GM21723 (cell line): ENCODE results near the gene KBTBD2.
A peak's percentile ranks its signal among the peaks of the same experiment; 100 is the strongest.
"Not testable (repeated sequence)": the region's sequence is repeated elsewhere in the genome, so short reads cannot be mapped to it uniquely, and the experiment has no call there.

Experiments
- ATAC-seq: cut with Tn5 transposase; IDR thresholded peaks from one replicate; pipeline ENCODE4 v1.9.1; 2021; ENCODE audit warnings: mild to moderate bottlenecking, moderate library complexity; ENCODE audit not compliant: unreplicated experiment

Gene KBTBD2

DNA sequence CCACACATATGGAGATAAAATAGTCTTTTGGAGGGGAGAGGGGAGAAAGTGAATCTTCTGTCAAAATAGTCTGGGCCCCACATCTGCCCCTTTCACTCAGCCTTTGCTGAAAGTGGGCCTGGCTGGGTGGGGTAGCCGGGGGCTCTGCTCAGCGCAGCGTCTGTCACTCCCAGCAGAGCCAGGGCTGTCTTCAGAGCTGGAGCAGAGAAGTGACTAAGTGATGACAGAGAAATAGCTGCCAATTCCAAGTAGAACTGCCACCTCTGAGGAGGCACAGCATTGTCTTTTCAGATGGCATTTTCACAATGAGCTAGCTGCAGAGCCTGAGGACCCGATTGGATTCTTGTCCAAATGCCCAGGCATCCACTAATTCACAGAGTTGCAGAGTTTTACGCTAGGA, 34.5 kb downstream of the KBTBD2 start:
- not testable (repeated sequence) for ATAC-seq

DNA sequence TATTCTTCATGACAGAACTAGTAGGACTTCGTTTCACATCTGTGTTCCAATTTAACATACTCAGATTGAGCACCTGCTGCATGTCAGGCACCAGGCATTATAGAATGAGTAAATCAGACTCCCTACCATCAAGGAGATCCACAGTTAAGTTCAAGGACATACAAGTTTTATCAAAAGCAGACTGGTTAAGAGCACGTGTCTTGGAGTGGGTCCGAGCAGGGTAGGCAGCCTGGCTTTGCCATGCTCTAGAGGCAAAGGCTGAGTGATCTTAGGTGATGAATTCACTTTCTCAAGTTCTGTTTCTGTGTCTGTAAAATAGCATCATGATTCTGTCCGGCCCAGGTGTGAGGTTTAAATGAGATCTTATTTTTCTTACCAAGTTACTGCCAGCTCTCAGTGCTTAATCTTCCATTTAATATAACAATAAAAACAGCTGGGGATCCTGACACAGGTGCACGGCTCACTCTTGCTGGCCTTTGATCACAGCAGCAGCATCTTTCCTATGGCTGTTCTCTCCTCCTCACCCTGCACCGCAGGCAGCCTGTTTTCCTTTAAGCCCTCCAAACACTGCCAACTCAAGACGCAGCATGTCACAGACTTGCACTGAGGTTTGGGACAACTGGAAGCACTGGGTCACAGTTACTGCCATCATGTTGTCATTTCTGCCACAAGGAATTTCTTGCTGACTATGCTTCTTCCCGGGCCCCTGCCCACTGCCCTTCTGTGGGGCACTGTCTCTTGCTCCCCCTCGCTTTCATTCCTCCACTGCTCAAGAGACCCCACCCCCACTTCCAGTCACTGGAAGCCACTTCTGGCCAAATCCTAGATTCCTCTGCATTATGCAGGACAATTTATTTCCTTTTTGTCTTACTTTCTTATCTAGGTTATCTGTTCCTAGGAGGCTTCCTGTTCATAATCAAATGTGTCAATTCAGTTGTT, 35.5 kb downstream of the KBTBD2 start:
- not testable (repeated sequence) for ATAC-seq

DNA sequence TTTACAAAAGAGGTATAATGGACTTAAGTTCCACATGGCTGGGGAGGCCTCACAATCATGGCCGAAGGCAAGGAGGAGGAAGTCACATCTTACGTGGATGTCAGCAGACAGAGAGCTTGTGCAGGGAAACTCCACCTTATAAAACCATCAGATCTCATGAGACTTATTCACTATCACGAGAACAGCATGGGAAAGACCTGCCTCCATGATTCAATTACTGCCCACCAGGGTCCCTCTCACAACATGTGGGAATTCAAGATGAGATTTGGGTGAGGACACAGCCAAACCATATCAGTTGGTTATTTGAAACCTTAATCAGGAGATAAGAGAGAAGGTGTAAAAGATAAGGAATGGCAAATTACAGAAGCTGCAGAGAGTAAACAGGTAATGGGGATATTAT, 40.9 kb downstream of the KBTBD2 start:
- ATAC-seq = not testable (repeated sequence)

DNA sequence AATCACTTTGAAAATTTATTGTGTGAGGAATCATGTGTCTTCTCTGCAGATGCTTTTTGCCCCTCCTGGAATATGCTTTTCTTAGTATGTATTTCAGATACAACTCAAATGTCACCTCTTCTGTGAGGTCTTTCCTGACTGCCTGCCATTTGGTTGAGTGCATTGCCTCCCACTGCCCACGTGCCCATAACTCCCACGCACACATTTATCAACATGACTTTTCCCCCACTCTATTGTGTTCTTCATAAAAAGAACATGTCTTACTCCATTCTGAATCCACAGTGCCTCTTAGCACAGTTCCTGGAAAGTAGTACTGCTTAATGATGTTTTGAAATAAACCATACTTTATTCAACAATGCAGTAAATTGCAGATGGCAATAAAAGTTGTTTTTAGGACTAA, 42.9 kb downstream of the KBTBD2 start:
- not testable (repeated sequence) for ATAC-seq

DNA sequence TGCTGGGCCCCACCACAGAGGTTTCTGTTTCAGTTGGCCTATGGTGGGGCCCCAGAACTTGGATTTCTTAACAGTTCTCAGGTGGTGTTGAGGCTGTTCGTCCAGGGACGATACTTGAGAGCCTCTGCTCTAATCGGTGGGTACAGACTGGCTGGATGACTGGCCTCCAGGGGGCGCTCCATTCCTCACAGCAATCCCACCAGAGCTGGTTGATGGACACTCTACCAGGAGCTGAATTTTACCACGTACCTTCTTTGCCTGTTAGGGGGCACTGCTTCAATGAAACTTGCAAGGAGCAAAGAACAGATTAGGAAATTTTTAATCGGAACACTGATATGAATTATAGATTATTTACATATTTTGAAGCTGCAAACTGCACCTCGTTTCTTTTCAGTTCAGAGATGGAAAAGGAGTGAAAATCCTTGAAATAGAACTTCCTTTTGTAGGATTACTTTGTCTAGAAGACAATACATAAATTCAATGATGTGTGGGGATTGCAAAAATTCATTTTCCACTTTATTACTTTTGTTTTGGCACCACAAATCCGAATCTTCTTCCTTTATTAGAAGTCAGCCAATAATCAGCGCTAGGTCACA, 44.8 kb downstream of the KBTBD2 start:
- peak; percentile 100 for ATAC-seq

DNA sequence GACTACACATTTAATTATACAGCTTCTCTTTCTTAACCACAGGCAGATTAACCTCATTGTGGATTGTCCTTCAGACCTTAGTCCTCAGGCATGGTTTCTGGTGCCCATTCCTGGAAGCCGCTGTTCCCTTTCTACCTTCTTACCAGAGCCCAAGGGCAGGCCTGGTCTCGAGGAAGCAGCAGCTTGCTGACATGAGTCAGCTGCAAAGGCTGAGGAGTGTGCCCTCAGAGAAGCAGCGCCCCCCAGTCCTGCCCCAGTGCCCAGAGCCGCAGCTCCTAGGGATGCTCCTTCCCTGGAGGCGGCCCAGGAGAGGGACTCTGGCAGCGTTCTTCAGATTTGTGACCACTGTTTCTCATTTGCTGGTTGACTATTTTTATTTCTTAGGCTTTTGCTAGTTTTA, 46.8 kb downstream of the KBTBD2 start:
- not testable (repeated sequence) for ATAC-seq

DNA sequence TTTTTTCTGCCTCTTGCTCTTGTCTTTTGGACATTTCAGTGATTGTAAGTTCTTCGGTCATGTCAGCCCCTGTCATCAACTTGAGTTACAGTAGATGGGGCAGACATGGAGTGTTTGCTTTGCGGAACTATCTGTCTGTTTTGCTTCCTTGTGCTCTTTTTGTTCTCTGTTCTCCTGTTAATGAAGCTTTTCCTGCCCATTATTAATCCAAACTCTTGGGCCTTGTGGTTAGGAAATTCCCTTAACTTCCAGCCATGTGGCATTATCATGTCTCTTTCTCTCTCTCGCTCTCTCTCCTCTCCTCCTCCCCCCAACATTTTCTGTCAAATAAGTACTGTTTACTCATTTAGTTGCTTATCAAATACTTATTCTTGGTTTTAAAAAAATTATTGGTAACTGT, 47.8 kb downstream of the KBTBD2 start:
- not testable (repeated sequence) for ATAC-seq

DNA sequence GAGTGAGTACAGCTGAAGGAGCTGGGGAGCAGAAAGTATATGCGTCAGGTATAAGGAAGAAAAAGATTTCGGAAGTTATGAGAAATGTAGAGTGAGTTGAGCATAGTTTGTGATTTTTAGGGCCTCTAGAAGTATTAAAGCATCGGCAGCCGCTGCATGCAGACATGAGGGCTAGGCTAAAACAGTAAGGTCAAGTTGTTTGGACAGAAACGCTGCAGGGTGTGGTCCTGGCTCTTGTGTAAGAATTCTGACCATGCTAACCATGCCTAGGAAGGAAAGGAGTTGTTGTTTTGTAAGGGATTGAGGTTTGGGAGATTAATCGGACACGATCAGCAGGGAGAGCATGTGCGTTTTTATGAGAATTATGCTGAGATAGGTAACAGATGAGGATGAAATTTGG, 51.7 kb downstream of the KBTBD2 start:
- ATAC-seq = not testable (repeated sequence)

DNA sequence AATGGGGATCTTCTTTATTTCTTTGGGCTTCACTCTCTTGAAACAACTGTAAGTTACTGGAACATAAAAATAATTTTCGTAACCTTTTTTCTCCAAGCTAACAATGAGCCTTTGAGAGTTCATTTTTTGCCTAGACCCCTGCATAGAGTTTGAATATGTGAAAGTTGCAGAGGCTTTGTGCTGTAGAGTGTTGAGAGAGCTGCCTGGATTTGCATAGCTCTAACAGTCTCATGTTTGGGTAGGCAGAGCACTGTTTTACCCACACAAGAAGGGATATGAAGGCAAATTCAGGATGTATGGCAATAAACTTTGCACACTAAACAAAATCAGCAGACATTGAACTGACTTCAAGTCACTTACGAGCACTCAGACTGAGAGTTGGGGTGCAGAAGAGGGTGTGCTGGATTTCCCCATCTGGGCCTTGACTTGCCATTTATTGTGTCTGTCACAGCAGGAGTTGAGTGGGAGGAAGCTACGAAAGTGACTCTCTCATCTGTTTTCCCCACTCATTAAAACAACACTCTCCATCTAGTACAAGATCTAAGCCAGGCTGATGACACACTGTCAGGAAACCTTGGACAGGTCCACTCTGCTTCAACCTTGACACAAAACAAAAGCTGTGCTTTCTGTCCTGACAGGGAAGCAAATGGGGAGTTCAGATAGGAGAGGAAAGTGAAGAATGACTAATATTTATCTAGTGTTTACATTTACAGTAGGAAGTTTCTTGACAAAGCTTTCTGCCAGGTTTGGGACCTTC, 62.4 kb downstream of the KBTBD2 start:
- ATAC-seq = not testable (repeated sequence)
